HG03432 (cell line): Measurements from ENCODE around the gene ARHGAP44.
"Not testable (repeated sequence)": the region's sequence is repeated elsewhere in the genome, so short reads cannot be mapped to it uniquely, and the experiment has no call there.

ENCODE experiments used
- ATAC-seq: cut with Tn5 transposase; IDR thresholded peaks from one replicate; pipeline ENCODE4 v1.9.1; 2021; ENCODE audit warnings: mild to moderate bottlenecking, moderate library complexity; ENCODE audit not compliant: unreplicated experiment

The ARHGAP44 gene

GRCh38 chr17:12955521-12955920, 166.2 kb downstream of the ARHGAP44 start:
- ATAC-seq: no peak

- no peak for ATAC-seq
Observed at GRCh38 chr17:12958786-12959185, 169.5 kb downstream of the ARHGAP44 start.

- ATAC-seq: no peak
Observed at GRCh38 chr17:12959441-12959840, 170.1 kb downstream of the ARHGAP44 start.

- no peak for ATAC-seq
Observed at GRCh38 chr17:12961655-12962054, 172.4 kb downstream of the ARHGAP44 start.

- ATAC-seq: no peak
Observed at GRCh38 chr17:12963505-12963904, 174.2 kb downstream of the ARHGAP44 start.

GRCh38 chr17:12964162-12964561, 174.9 kb downstream of the ARHGAP44 start:
- no peak for ATAC-seq

GRCh38 chr17:12964840-12965239, 175.5 kb downstream of the ARHGAP44 start:
- ATAC-seq: no peak

GRCh38 chr17:12965988-12966387, 176.7 kb downstream of the ARHGAP44 start:
- ATAC-seq: no peak

GRCh38 chr17:12966413-12966812, 177.1 kb downstream of the ARHGAP44 start:
- no peak for ATAC-seq

- no peak for ATAC-seq
Observed at GRCh38 chr17:12967962-12968361, 178.7 kb downstream of the ARHGAP44 start.

- ATAC-seq: no peak
Observed at GRCh38 chr17:12973496-12974004, 184.3 kb downstream of the ARHGAP44 start.

- no peak for ATAC-seq
Observed at GRCh38 chr17:12974005-12974531, 184.8 kb downstream of the ARHGAP44 start.

- ATAC-seq: no peak
Observed at GRCh38 chr17:12977008-12977751, 187.9 kb downstream of the ARHGAP44 start.

- not testable (repeated sequence) for ATAC-seq
Observed at GRCh38 chr17:12978787-12979186, 189.5 kb downstream of the ARHGAP44 start.

- no peak for ATAC-seq
Observed at GRCh38 chr17:12979246-12979645, 189.9 kb downstream of the ARHGAP44 start.

- no peak for ATAC-seq
Observed at GRCh38 chr17:12979826-12980500, 190.7 kb downstream of the ARHGAP44 start.

- ATAC-seq: peak; percentile 46
Observed at GRCh38 chr17:12982224-12982623, 192.9 kb downstream of the ARHGAP44 start.

GRCh38 chr17:12983991-12984884, 194.9 kb downstream of the ARHGAP44 start:
- ATAC-seq: no peak

- ATAC-seq: no peak
Observed at GRCh38 chr17:12985431-12986293, 196.4 kb downstream of the ARHGAP44 start.

- ATAC-seq: no peak
Observed at GRCh38 chr17:12987120-12987519, 197.8 kb downstream of the ARHGAP44 start.
